ENCODE results near the gene OPN1MW3.
"Not testable (repeated sequence)": the region's sequence is repeated elsewhere in the genome, so short reads cannot be mapped to it uniquely, and the experiment has no call there.

OPN1MW3 gene

DNA sequence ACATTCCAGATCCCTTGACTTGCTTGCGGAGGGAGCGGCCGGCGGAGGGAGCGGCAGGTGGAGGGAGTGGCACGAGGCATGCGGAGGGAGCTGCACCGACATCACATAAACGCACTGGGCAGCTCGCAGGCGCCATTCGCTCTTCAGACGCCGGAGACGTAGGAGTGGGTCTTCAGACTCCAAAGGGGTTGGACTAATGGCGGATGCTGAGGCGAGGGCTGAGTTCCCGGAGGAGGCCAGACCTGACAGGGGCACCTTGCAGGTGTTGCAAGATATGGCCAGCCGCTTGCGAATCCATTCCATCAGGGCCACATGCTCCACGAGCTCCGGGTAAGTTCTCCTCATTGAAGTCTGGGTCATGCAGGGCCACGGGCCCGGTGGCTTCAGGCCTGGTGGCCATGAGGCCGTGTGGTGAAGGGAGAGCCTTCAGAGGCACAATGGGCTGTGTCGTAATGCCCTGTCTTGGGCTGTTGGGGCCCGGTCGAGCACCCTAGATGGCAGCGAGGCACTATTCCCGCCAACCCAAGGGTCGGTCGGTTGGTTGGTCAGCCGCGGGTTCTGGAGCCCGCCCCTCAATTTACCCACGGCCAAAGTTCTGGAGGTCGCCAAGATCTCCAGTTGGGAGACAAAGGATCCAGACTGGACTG, 38.4 kb downstream of the OPN1MW3 start, which contains the start of gene TKTL1:
Gene TKTL1 (plus strand): TSS at position 132 of the 647 bp plus-strand sequence. CDS start 65 bp downstream, at position 197.
- in situ Hi-C loops (cut with MboI; ENCODE audit: low sequenced_read_pairs), result no loop called here

DNA sequence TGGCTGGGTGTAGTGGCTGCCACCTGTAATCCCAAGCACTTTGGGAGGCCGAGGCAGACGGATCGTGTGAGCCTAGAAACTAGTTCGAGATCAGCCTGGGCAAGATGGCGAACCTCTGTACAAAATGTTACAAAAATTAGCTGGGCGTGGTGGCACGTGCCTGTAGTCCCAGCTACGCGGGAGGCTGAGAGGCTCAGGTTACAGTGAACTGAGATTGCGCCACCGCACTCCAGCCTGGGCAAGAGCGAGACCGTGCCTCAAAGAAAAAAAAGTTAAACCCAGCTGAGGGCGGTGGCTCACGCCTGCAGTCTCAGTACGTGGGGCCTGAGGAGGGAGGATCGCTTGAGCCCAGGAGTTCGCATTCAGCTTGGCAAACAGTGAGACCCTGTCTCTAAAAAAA, 39.3 kb downstream of the OPN1MW3 start:
- in situ Hi-C loops (cut with MboI; ENCODE audit: low sequenced_read_pairs), result no loop called here

DNA sequence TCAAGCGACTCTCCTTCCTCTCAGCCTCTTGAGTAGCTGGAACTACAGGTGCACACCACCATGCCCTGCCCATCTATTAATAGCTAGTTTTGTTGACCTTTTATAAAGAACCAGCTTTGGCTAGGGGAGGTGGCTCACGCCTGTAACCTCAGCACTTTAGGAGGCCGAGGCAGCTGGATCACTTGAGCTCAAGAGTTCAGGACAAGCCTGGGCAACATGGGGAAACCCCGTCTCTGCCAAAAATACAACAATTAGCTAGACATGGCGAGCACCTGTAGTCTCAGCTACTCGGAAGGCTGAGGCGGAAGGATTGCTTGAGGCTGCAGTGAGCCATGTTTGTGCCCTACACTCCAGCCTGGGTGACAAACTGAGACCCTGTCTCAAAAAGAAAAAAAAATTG, 40.9 kb downstream of the OPN1MW3 start:
- in situ Hi-C loops (cut with MboI; ENCODE audit: low sequenced_read_pairs), result no loop called here

DNA sequence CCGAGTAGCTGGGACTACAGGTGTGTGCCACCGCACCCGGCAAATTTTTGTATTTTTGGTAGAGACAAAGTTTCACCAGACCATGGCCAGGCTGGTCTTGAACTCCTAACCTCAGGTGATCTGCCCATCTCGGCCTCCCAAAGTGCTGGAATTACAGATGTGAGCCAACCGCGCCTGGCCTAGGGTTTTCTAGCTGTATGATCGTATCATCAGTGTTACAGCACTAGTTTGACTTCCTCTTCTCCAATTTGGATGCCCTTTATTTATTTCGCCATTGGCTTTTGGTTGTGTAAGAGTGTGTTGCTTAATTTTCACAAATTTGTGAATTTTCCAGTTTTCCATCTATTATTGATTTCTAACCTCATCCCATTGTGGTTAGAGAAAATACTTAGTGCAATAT, 43.4 kb downstream of the OPN1MW3 start:
- in situ Hi-C loops (cut with MboI; ENCODE audit: low sequenced_read_pairs), result no loop called here

DNA sequence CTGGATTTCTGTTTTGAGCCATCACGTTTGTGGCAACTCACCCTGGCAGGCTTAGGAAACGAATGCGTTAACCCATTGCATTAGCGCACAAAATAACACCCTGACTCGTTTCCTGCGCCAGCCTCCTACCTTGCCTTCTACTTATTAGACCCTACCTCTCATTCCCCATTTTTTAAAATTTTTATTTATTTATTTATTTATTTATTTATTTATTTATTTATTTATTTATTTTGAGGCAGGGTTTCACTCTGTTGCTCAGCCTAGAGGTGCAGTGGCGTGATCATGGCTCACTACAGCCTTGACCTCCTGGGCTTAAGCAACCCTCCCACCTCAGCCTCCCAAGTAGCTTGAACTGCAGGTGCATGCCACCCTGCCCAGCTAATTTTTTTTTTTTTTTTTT, 45.6 kb downstream of the OPN1MW3 start:
- in situ Hi-C loops (cut with MboI; ENCODE audit: low sequenced_read_pairs), result not testable (repeated sequence)

DNA sequence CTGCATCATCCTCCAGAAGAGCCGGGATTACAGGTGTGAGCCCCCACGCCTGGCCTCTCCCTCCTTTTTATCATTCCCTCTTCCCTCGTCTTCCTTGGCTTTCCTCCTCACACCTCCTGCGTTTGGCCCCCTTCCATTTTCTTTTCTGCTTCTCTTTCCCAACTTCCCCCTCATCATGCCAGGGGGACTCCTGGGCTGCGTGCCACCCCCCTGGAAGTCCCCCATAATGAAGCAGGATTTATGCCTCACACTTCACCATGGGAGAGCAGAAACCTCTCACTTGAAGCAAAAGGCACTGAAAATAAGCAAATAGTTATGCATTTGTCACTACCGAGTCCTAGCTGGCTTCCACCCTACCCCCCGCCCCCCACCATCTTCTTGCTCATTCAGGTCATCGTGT, 46.1 kb downstream of the OPN1MW3 start:
- in situ Hi-C loops (cut with MboI; ENCODE audit: low sequenced_read_pairs), result no loop called here

DNA sequence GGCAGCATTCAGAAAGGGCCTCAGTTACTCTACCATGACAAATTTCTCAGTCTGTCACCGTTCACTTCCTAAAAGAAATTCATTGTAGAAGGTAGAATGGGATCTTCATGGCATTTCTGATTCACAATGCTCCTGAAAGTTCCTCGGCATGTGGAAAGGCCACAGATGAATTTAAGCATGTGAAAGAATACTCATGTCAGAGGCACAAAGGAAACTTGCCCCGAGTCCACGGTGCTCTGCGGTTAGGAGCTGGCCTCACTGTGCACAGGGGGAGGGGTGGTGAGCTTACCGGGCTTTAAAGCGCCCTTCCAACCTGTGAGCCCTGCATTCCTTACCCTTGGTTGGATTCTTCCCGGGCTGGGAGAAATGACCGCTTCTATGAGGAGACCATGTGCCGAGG, 47.5 kb downstream of the OPN1MW3 start:
- in situ Hi-C loops (cut with MboI; ENCODE audit: low sequenced_read_pairs), result no loop called here

DNA sequence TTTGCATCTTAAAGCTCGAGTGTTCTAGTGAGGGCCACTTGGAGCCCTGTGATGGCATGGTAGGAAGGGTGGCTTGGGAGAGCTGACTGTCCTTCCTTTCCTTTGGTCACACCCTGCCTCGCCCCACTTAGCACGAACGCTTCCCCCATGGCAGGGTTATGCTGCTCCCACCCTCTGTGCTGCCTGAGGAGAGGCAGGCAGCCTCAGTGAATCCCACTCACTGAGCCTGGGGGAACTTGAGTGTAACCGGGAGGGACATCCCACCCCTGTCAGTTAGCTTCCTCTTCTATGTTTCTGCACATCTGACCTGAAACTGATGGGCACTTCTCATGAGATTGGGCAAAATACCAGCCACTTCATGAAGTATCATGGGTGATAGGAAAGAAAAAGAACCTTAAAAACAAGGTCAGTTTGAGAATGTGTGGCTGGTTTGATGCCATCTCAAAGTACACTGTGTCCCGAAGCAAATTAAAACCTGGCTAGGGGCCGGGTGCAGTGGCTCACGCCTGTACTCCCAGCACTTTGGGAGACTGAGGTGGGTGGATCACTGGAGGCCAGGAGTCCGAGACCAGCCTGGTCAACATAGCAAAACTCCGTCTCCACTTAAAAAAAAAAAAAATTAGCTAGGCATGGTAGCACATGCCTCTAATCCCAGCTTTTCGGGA, 48.3 kb downstream of the OPN1MW3 start:
- in situ Hi-C loops (cut with MboI; ENCODE audit: low sequenced_read_pairs), result no loop called here

DNA sequence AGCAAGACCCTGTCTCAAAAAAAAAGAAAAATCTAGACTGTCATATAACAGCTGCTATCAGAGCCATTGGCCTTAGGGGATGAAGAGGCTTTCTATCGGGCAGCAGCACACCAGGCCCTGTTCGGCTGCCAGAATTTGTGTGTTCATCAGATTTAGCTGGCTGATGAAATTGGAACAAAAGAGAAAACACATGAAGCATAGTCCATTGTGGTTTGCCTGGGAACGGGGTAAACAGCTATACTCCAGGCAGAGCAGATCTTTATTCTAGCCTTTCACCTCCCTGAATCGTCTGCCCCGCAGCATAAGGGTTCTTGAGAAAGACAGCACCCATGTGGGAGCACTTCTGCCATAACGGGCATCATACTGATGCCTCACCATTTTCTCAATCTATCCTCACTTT, 49.8 kb downstream of the OPN1MW3 start:
- in situ Hi-C loops (cut with MboI; ENCODE audit: low sequenced_read_pairs), result no loop called here

DNA sequence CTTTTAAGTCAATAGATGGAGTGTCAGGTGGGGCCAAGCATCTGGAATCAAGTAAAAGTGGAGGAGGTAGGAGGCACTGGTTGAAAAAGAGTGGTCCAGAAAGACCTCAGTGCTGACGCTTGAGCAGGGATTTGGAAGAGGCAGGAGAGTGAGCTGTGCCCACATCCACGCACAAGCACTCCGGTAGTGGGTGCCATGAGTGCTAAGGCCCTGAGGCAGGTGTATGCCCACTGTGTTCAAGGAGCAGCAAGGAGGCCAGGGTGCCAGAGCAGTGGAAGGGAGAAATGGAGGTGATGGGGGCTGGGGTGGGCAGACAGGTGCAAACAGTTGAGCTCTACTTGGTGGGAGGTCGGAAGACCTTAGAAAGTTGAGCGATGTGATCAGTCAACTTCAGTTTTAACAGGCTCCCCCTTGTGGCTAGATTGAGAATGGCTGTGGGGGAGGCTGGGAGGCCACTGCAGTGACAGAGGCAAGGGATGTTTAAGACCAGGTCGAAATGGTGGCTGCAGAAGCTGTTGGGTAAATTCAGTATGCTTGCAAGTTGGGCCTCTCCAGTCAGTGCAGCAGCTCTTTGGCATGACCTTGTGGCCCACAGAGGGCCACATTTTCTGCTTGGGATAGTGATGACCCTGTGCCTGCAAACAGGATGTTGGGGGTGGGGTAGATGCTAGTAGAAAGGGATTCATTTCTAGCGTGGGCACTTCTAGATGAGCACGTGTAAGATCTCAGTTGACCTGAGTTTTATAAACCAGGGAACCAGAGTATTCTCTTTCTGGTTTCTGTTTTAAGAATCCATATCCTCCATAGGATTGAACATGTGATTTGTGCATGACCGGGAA, 50.9 kb downstream of the OPN1MW3 start:
- in situ Hi-C loops (cut with MboI; ENCODE audit: low sequenced_read_pairs), result no loop called here

DNA sequence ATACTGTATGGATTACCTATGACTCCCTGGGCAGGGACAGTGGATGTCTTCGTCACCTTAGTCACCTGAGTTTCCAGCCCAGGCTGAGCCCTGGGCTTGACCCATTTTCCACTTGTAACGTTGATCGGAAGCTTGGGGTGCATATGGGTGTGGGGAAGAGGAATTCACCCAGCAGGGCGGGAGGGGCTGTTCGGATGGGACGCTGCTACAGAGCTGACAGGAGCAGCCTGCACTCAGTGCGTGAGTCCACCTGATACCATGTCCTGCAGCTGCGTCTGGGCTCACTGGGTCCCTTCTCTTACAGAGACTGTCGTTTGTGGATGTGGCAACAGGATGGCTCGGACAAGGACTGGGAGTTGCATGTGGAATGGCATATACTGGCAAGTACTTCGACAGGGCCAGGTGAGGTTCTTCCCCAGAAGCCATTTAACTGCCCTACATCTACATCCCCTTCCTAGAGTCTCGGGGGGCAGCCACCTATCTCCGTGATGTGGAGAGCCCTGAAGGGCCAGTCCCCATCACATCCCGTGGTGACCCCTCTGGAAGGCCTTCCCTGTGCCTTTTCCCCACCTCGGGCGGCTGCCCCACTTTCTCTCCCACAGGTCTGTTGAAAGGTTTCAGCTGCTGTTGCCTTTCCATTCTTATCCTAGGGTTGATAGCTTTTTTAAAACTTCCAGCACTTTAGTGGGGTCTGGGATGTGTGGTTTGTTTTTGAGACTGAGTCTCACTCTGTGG, 51.8 kb downstream of the OPN1MW3 start:
- in situ Hi-C loops (cut with MboI; ENCODE audit: low sequenced_read_pairs), result no loop called here

DNA sequence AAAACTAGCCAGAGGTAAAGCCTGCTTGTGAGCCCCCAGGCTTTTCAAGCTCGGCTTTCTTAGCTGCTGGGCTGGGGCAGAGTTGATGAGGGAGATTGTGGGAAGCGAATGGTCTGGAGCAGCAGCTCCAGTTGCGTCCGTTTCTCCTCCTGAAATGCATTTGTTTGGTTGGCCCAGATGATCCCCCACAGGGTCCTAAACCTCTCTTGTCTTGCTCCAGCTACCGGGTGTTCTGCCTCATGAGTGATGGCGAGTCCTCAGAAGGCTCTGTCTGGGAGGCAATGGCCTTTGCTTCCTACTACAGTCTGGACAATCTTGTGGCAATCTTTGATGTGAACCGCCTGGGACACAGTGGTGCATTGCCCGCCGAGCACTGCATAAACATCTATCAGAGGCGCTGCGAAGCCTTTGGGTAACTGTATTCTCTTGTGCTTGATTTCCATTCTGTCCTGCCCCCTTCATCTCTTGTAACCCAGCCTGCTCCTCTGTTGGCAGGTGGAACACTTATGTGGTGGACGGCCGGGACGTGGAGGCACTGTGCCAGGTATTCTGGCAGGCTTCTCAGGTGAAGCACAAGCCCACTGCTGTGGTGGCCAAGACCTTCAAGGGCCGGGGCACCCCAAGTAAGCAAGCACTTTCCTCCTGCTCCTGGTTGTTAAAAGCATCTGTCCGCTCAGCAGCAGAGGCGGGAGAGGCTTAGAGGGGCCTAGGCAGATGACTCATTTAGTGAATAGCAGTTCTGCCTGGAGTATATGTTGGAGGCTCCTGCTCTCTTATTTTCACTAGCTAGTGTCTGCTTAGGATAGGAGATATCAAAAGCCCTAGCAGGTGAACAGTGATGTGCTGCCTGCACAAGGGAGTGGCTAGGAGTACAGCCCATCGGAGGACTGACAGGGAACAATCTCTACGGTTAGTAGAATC, 53.5 kb downstream of the OPN1MW3 start:
- in situ Hi-C loops (cut with MboI; ENCODE audit: low sequenced_read_pairs), result no loop called here

DNA sequence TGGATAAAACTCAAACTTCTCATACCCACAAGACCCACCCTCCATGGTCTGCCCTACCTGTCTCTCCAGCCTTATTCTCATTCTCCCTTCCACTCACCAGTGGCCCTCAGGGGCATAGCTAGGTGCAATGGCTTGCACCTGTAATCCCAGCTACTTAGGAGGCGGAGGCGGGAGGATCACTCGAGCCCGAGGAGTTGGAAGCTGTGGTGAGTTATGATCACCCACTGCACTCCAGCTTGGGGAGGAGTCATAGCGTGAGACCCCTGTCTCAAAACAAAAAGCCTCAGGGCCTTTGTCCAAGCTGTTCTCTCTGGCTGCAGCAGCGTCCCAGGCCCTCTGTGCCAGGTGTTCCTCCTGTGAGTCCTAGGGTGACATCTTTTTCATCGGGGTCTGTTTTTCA, 54.7 kb downstream of the OPN1MW3 start:
- in situ Hi-C loops (cut with MboI; ENCODE audit: low sequenced_read_pairs), result no loop called here

DNA sequence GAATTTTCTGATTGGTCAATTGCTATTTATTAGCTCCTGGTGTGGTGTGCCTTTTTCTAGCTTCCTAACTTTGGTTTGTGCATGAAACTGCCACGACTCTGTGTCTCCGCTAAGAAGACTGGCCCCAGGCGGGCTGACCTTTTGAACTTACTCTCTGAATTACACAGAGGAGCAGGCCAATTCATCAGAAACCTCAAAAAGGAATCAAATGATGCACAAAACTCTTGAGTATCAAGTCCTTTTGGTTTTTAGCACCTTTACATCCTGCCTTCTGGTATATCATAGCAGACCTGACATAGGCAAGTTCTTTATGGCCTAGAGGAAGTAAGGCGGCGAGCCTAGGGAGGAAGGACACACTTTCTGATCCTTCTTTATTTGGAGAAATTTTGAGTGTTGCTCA, 55.8 kb downstream of the OPN1MW3 start:
- in situ Hi-C loops (cut with MboI; ENCODE audit: low sequenced_read_pairs), result no loop called here

DNA sequence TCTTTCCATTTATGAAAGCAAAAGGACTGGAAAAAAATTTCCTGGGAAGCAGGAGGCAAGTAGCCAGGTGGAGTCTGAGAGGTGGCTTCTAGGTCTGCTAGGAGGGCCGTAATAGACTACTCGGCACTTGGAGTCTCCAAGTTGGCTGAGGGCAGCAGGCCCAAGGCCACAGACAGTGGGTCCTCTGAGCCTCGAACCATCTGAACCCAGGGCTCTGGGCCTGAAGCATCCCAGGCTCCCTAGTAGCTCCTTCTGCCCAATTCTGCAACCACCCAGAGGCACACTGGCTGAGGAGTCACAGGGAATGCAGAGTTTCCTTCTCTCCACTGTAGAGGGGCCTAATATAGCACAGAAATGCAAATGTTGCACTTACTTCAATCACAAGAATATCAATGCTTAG, 58.0 kb downstream of the OPN1MW3 start:
- in situ Hi-C loops (cut with MboI; ENCODE audit: low sequenced_read_pairs), result no loop called here

DNA sequence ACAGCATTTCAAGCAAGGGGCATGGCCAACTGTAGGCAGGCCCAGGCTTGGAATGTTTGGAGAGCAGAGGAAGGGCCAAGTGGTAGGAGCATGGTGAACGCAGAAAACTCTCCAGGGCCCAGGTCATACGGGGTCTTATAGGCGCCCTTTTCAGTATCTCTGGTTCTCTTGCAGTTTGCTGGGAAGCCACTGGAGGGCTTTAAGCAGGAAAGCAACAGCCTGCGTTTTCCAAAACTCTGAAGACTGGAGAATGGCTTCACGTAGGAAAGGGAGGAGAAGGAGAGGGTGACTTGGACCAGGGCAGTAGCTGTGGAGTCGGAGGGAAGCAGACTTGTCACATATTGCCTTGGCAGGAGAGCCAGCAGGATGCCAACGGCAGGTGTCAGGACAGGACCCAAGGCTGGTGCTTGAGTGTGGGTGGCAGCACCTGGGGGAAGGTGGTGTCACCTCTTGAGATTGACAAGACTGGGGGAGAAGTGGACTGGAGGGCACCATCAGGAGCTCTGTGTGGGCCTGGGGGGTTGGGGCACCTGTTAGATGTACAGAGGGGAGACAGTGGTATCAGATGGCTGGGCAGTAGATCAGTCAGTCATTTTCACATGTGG, 60.1 kb downstream of the OPN1MW3 start:
- in situ Hi-C loops (cut with MboI; ENCODE audit: low sequenced_read_pairs), result no loop called here

DNA sequence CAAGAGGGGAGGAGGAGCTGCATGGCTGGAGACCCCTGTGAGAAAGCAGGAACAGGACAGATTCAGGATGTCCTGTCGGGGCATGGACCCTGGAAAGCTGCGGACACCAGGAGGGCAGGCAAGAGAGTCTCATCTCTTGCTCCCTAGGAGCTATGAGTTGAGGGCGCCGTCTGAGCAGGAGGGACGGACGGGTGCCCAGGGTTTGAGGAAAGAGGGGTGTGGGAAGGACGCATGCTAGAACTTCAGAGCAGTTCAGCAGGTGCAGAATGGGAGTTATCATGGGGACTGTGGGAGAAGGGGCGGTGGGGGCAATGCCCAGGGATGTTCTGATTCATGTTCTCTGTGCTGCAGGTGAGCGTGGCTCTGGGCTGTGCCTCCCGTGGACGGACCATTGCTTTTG, 63.0 kb downstream of the OPN1MW3 start:
- in situ Hi-C loops (cut with MboI; ENCODE audit: low sequenced_read_pairs), result no loop called here
